Hepatocyte (in vitro differentiated cells): ENCODE measurements around the gene DEFB129. TPM values are rescaled to one million over a fixed set of nuclear protein-coding genes. Genes with fewer than 3 reads are reported as not detected.
"Not testable (repeated sequence)": the region's sequence is repeated elsewhere in the genome, so short reads cannot be mapped to it uniquely, and the experiment has no call there.

Experiments
- DNase-seq: peaks from one replicate; pipeline ENCODE4 v3.0.0-alpha.2; 2016; ENCODE audit warnings: low spot score
- H2AFZ ChIP-seq: fragments of 200-600 bp; sonication (generic); 2 replicates; pipeline ENCODE4 v1.6.0; 2016; ENCODE audit warnings: antibody characterized with exemption, mild to moderate bottlenecking
- H3K27ac ChIP-seq: fragments of 200-600 bp; sonication (generic); 2 replicates; pipeline ENCODE4 v1.5.1; 2016; ENCODE audit warnings: mild to moderate bottlenecking
- H3K27me3 ChIP-seq: fragments of 200-600 bp; sonication (generic); 2 replicates; pipeline ENCODE4 v1.6.1; 2016
- H3K36me3 ChIP-seq: fragments of 200-600 bp; sonication (generic); replicated peaks from 2 replicates; pipeline ENCODE4 v1.5.1; 2016; ENCODE audit warnings: low read depth; ENCODE audit not compliant: insufficient read depth
- H3K4me1 ChIP-seq: fragments of 200-600 bp; sonication (generic); 2 replicates; pipeline ENCODE4 v1.5.1; 2016; ENCODE audit warnings: mild to moderate bottlenecking, moderate library complexity; ENCODE audit not compliant: insufficient read depth
- H3K4me2 ChIP-seq: fragments of 200-600 bp; sonication (generic); 2 replicates; pipeline ENCODE4 v1.6.0; 2016
- H3K4me3 ChIP-seq: fragments of 200-600 bp; sonication (generic); 2 replicates; pipeline ENCODE4 v1.5.1; 2016; ENCODE audit warnings: mild to moderate bottlenecking
- H3K79me2 ChIP-seq: fragments of 200-600 bp; sonication (generic); 2 replicates; pipeline ENCODE4 v1.6.0; 2017; ENCODE audit warnings: mild to moderate bottlenecking
- H3K9me2 ChIP-seq: fragments of 200-600 bp; sonication (generic); replicated peaks from 2 replicates; pipeline ENCODE4 v1.6.0; 2017; ENCODE audit warnings: mild to moderate bottlenecking; ENCODE audit not compliant: insufficient read depth
- H3K9me3 ChIP-seq: fragments of 200-600 bp; sonication (generic); 2 replicates; pipeline ENCODE4 v1.5.1; 2016; ENCODE audit warnings: low read depth, mild to moderate bottlenecking
- H4K20me1 ChIP-seq: fragments of 200-600 bp; sonication (generic); 2 replicates; pipeline ENCODE4 v1.6.0; 2016; ENCODE audit warnings: mild to moderate bottlenecking; ENCODE audit not compliant: insufficient read depth, poor library complexity, severe bottlenecking
- CTCF ChIP-seq: fragments of 200-600 bp; sonication (generic); IDR thresholded peaks from 2 replicates; pipeline ENCODE4 v1.5.1; 2016; ENCODE audit warnings: antibody characterized with exemption, mild to moderate bottlenecking; ENCODE audit not compliant: poor library complexity
- EZH2 ChIP-seq: fragments of 200-600 bp; sonication (generic); IDR thresholded peaks from 2 replicates; pipeline ENCODE4 v1.6.1; 2016; ENCODE audit warnings: antibody characterized with exemption, mild to moderate bottlenecking, borderline replicate concordance
- EZH2phosphoT487 ChIP-seq: fragments of 200-600 bp; sonication (generic); IDR thresholded peaks from one replicate; pipeline ENCODE4 v1.6.1; 2018; ENCODE audit warnings: antibody characterized with exemption, mild to moderate bottlenecking, low read depth, moderate library complexity; ENCODE audit not compliant: unreplicated experiment, severe bottlenecking
- WGBS: methylation state at CpG from one replicate; pipeline ENCODE4 v1.1.6; 2016; ENCODE audit warnings: low lambda C conversion rate; ENCODE audit errors: missing lambda C conversion rate; 5-methylcytosine and 5-hydroxymethylcytosine counted together
- polyA plus RNA-seq: library from polyadenylated mRNA; unstranded; fragments of >200 nt; fragmentation: Nextera tagmentation; extraction: Ambion mirVana; gene quantifications from 2 replicates; pipeline ENCODE4 v1.2.1, GENCODE V29; 2016
- total RNA-seq: library from RNA; depleted of rRNA; stranded (reverse); fragments of >200 nt; gene quantifications from 2 replicates; pipeline ENCODE4 v1.2.3, GENCODE V29; 2014

Gene DEFB129
- total and polyA plus RNA-seq, 2 experiments from 2014 or later = not detected

- Histone ChIP-seq H3K9me3 (no peaks in the 10 kb centered on the region), H3K4me1 (no peaks in the 10 kb centered on the region), H3K79me2 (no peaks in the 10 kb centered on the region), H2AFZ (peak overlapping the region; percentile 19), H3K27ac (no peak overlapping the region), H3K4me3 (no peak overlapping the region), H3K27me3 (peaks cover 5% of the 10 kb centered on the region), H3K4me2 (no peak overlapping the region), H4K20me1 (no peaks in the 10 kb centered on the region), H3K36me3 (no peaks in the 10 kb centered on the region), H3K9me2 (no peaks in the 10 kb centered on the region)
- TF ChIP-seq EZH2phosphoT487 (no peak), EZH2 (no peak), CTCF (no peak)
- 77% methylated on average over 3 of the region's 3 CpGs for WGBS
- no peak for DNase-seq
Measured at GRCh38 chr20:237929-238328, 10.9 kb downstream of the DEFB129 start.

GRCh38 chr20:242905-243304 is 15.8 kb downstream of the DEFB129 start:
- Histone ChIP-seq H3K9me2 (no peaks in the 10 kb centered on the region), H3K79me2 (no peaks in the 10 kb centered on the region), H3K4me2 (no peak overlapping the region), H3K9me3 (no peaks in the 10 kb centered on the region), H3K4me3 (no peak overlapping the region), H3K27ac (no peak overlapping the region), H3K27me3 (peaks cover 5% of the 10 kb centered on the region), H4K20me1 (no peaks in the 10 kb centered on the region), H3K4me1 (no peaks in the 10 kb centered on the region), H2AFZ (no peak overlapping the region), H3K36me3 (no peaks in the 10 kb centered on the region)
- DNase-seq = no peak
- WGBS = 77% methylated on average over 2 of the region's 2 CpGs
- TF ChIP-seq EZH2 (no peak), CTCF (no peak), EZH2phosphoT487 (no peak)

- Histone ChIP-seq H3K27ac (no peak overlapping the region), H3K4me2 (no peak overlapping the region), H3K9me2 (no peaks in the 10 kb centered on the region), H3K4me3 (no peak overlapping the region), H3K36me3 (no peaks in the 10 kb centered on the region), H3K79me2 (no peaks in the 10 kb centered on the region), H3K27me3 (no peaks in the 10 kb centered on the region), H3K9me3 (no peaks in the 10 kb centered on the region), H2AFZ (peak overlapping the region; percentile 33), H4K20me1 (no peaks in the 10 kb centered on the region), H3K4me1 (no peaks in the 10 kb centered on the region)
- no peak for DNase-seq
- TF ChIP-seq EZH2 (no peak), CTCF (no peak), EZH2phosphoT487 (no peak)
- 30% methylated on average over 2 of the region's 2 CpGs for WGBS
Measured at GRCh38 chr20:251354-251753, 24.3 kb downstream of the DEFB129 start.

- TF ChIP-seq EZH2phosphoT487 (no peak), CTCF (no peak), EZH2 (no peak)
- Histone ChIP-seq H3K27me3 (no peaks in the 10 kb centered on the region), H3K9me3 (no peaks in the 10 kb centered on the region), H3K4me1 (no peaks in the 10 kb centered on the region), H3K79me2 (no peaks in the 10 kb centered on the region), H3K4me3 (no peak overlapping the region), H3K27ac (no peak overlapping the region), H2AFZ (no peak overlapping the region), H3K36me3 (no peaks in the 10 kb centered on the region), H3K4me2 (no peak overlapping the region), H3K9me2 (no peaks in the 10 kb centered on the region), H4K20me1 (no peaks in the 10 kb centered on the region)
- WGBS = 69% methylated on average over 2 of the region's 2 CpGs
- DNase-seq = no peak
Measured at GRCh38 chr20:252801-253200, 25.7 kb downstream of the DEFB129 start.

- H3K4me2 ChIP-seq, H3K79me2 ChIP-seq, H3K4me1 ChIP-seq, H3K9me2 ChIP-seq, H3K4me3 ChIP-seq, H3K27ac ChIP-seq, H2AFZ ChIP-seq, H3K36me3 ChIP-seq, DNase-seq, H4K20me1 ChIP-seq, H3K27me3 ChIP-seq, H3K9me3 ChIP-seq: not testable (repeated sequence)
- 22% methylated on average over 6 of the region's 6 CpGs for WGBS
Measured at GRCh38 chr20:253447-253846, 26.4 kb downstream of the DEFB129 start.
